Neural cell (in vitro differentiated cells): Measurements from ENCODE around the gene SHISA7. TPM values are rescaled to one million over a fixed set of nuclear protein-coding genes. Genes with fewer than 3 reads are reported as not detected.

ENCODE experiments used
- H2AFZ ChIP-seq: fragments of 200-600, 300-800 bp; sonication (generic), shearing (Covaris generic); 2 replicates; pipeline ENCODE4 v1.6.0; 2014; ENCODE audit warnings: low read depth, mild to moderate bottlenecking, antibody characterized with exemption, low read length, moderate library complexity
- H3F3A ChIP-seq: fragments of 200-600 bp; shearing (Covaris generic); 2 replicates; pipeline ENCODE4 v1.6.1; 2016; ENCODE audit warnings: mild to moderate bottlenecking, moderate library complexity, mixed read lengths, antibody characterized with exemption, low read length; ENCODE audit not compliant: insufficient read depth, poor library complexity, severe bottlenecking
- H3K27ac ChIP-seq: fragments of 200-600, 300-800 bp; sonication (generic), shearing (Covaris generic); 2 replicates; pipeline ENCODE4 v1.5.1; 2014; ENCODE audit warnings: mild to moderate bottlenecking, low read length, moderate library complexity
- H3K27me3 ChIP-seq: fragments of 300-800, 200-600 bp; sonication (generic), shearing (Covaris generic); 2 replicates; pipeline ENCODE4 v1.6.0; 2014; ENCODE audit warnings: mild to moderate bottlenecking, low read depth, low read length, moderate library complexity; ENCODE audit not compliant: insufficient read depth
- H3K36me3 ChIP-seq: fragments of 300-800, 200-600 bp; sonication (generic), shearing (Covaris generic); 2 replicates; pipeline ENCODE4 v1.5.1; 2014; ENCODE audit warnings: mild to moderate bottlenecking, antibody characterized with exemption, low read length, moderate library complexity; ENCODE audit not compliant: insufficient read depth
- H3K4me2 ChIP-seq: fragments of 300-800, 200-600 bp; sonication (generic), shearing (Covaris generic); 2 replicates; pipeline ENCODE4 v1.6.0; 2014; ENCODE audit warnings: mild to moderate bottlenecking, low read length
- H3K4me3 ChIP-seq: fragments of 300-800, 200-600 bp; sonication (generic), shearing (Covaris generic); 2 replicates; pipeline ENCODE4 v1.5.1; 2014; ENCODE audit warnings: mild to moderate bottlenecking, low read length, moderate library complexity
- H3K79me2 ChIP-seq: fragments of 200-600 bp; shearing (Covaris generic); replicated peaks from 2 replicates; pipeline ENCODE4 v1.6.0; 2014; ENCODE audit warnings: mild to moderate bottlenecking, low read length, moderate library complexity; ENCODE audit not compliant: insufficient read depth
- H3K9ac ChIP-seq: fragments of 300-800, 200-600 bp; sonication (generic), shearing (Covaris generic); 2 replicates; pipeline ENCODE4 v1.6.1; 2016; ENCODE audit warnings: mild to moderate bottlenecking, low read length, mixed read lengths
- H3K9me2 ChIP-seq: fragments of 200-600 bp; shearing (Covaris generic); 2 replicates; pipeline ENCODE4 v1.6.1; 2016; ENCODE audit warnings: mild to moderate bottlenecking, low read length, mixed read lengths; ENCODE audit not compliant: insufficient read depth
- H3K9me3 ChIP-seq: fragments of 200-600, 300-800 bp; sonication (generic), shearing (Covaris generic); 2 replicates; pipeline ENCODE4 v1.6.1; 2016; ENCODE audit warnings: mild to moderate bottlenecking, mixed run types, low read length, moderate library complexity, mixed read lengths
- H4K20me1 ChIP-seq: fragments of 200-600 bp; shearing (Covaris generic); 2 replicates; pipeline ENCODE4 v1.6.1; 2016; ENCODE audit warnings: mild to moderate bottlenecking, mixed run types; ENCODE audit not compliant: insufficient read depth
- CTCF ChIP-seq: fragments of 450-650 bp; IDR thresholded peaks from 2 replicates; pipeline ENCODE4 v1.5.1; 2014; ENCODE audit warnings: antibody characterized with exemption, mild to moderate bottlenecking, moderate library complexity; ENCODE audit not compliant: poor library complexity, severe bottlenecking
- EP300 ChIP-seq: fragments of 450-650 bp; conservative IDR thresholded peaks from 2 replicates; pipeline ENCODE4 v1.6.1; 2014; ENCODE audit warnings: antibody characterized with exemption, mild to moderate bottlenecking, moderate library complexity; ENCODE audit not compliant: poor library complexity, severe bottlenecking
- EZH2 ChIP-seq: fragments of 200-600, 300-800 bp; shearing (Covaris generic), sonication (generic); IDR thresholded peaks from 2 replicates; pipeline ENCODE4 v1.6.1; 2014; ENCODE audit warnings: antibody characterized with exemption, low read length, borderline replicate concordance, mild to moderate bottlenecking; ENCODE audit not compliant: insufficient read depth, poor library complexity, severe bottlenecking
- MXI1 ChIP-seq: fragments of 450-650 bp; conservative IDR thresholded peaks from 2 replicates; pipeline ENCODE4 v1.6.1; 2014; ENCODE audit warnings: antibody characterized with exemption, mild to moderate bottlenecking; ENCODE audit not compliant: poor library complexity, severe bottlenecking
- POLR2AphosphoS5 ChIP-seq: IDR thresholded peaks from 2 replicates; pipeline ENCODE4 v1.6.1; 2012
- RAD21 ChIP-seq: fragments of 450-650 bp; conservative IDR thresholded peaks from 2 replicates; pipeline ENCODE4 v1.6.1; 2014; ENCODE audit warnings: antibody characterized with exemption, mild to moderate bottlenecking, moderate library complexity
- SMC3 ChIP-seq: fragments of 450-650 bp; conservative IDR thresholded peaks from 2 replicates; pipeline ENCODE4 v1.6.1; 2014; ENCODE audit warnings: antibody characterized with exemption, mild to moderate bottlenecking, moderate library complexity; ENCODE audit not compliant: poor library complexity
- TAF1 ChIP-seq: IDR thresholded peaks from 2 replicates; pipeline ENCODE4 v1.6.1; 2012; ENCODE audit warnings: low read depth
- polyA plus RNA-seq: library from polyadenylated mRNA; depleted of rRNA; stranded (reverse); fragments of >200 nt; gene quantifications from 2 replicates; pipeline ENCODE4 v1.2.3, GENCODE V29; 2014
- TF ChIP-seq, protein P1 (sequence below): IDR thresholded peaks from 2 replicates; pipeline ENCODE4 v1.6.1; 2012; ENCODE audit warnings: borderline replicate concordance

The SHISA7 gene
- polyA plus RNA-seq, 1 donor from 2014 or later: 4.5 TPM

- H2AFZ ChIP-seq: peak overlapping the region; percentile 65
These were observed 17.7 kb upstream of the SHISA7 start for GRCh38 chr19:55460670-55461258.

GRCh38 chr19:55459950-55460657 is 17.0 kb upstream of the SHISA7 start:
- Histone ChIP-seq H3F3A (no peaks in the 10 kb centered on the region), H3K4me3 (peak overlapping the region; percentile 97), H3K9me2 (no peaks in the 10 kb centered on the region), H3K9me3 (no peaks in the 10 kb centered on the region), H3K36me3 (no peaks in the 10 kb centered on the region), H3K9ac (no peak overlapping the region), H3K4me2 (no peak overlapping the region), H2AFZ (no peak overlapping the region), H3K27me3 (no peaks in the 10 kb centered on the region), H3K27ac (no peak overlapping the region), H3K79me2 (no peaks in the 10 kb centered on the region), H4K20me1 (no peaks in the 10 kb centered on the region)
- TF ChIP-seq RAD21: no peak
- TF ChIP-seq EZH2: no peak
- TF ChIP-seq EP300: no peak
- no peak for TF ChIP-seq SMC3
- TF ChIP-seq, protein P1, sequence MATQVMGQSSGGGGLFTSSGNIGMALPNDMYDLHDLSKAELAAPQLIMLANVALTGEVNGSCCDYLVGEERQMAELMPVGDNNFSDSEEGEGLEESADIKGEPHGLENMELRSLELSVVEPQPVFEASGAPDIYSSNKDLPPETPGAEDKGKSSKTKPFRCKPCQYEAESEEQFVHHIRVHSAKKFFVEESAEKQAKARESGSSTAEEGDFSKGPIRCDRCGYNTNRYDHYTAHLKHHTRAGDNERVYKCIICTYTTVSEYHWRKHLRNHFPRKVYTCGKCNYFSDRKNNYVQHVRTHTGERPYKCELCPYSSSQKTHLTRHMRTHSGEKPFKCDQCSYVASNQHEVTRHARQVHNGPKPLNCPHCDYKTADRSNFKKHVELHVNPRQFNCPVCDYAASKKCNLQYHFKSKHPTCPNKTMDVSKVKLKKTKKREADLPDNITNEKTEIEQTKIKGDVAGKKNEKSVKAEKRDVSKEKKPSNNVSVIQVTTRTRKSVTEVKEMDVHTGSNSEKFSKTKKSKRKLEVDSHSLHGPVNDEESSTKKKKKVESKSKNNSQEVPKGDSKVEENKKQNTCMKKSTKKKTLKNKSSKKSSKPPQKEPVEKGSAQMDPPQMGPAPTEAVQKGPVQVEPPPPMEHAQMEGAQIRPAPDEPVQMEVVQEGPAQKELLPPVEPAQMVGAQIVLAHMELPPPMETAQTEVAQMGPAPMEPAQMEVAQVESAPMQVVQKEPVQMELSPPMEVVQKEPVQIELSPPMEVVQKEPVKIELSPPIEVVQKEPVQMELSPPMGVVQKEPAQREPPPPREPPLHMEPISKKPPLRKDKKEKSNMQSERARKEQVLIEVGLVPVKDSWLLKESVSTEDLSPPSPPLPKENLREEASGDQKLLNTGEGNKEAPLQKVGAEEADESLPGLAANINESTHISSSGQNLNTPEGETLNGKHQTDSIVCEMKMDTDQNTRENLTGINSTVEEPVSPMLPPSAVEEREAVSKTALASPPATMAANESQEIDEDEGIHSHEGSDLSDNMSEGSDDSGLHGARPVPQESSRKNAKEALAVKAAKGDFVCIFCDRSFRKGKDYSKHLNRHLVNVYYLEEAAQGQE: no peak

More at GRCh38 chr19:55460670-55461258, 17.7 kb upstream of the SHISA7 start:
- Histone ChIP-seq H3K27ac (peak overlapping the region; percentile 11), H3K4me3 (peak overlapping the region; percentile 97), H3K9me3 (no peaks in the 10 kb centered on the region), H3K9me2 (no peaks in the 10 kb centered on the region), H4K20me1 (no peaks in the 10 kb centered on the region), H3K9ac (peak overlapping the region; percentile 78), H3K4me2 (peak overlapping the region; percentile 78), H3F3A (no peaks in the 10 kb centered on the region), H3K79me2 (no peaks in the 10 kb centered on the region), H3K27me3 (no peaks in the 10 kb centered on the region), H3K36me3 (no peaks in the 10 kb centered on the region)
- TF ChIP-seq CTCF: no peak
- TF ChIP-seq EZH2: no peak
- TF ChIP-seq RAD21: no peak
- TF ChIP-seq, protein P1: no peak
- no peak for TF ChIP-seq EP300
- TF ChIP-seq MXI1: no peak
- TF ChIP-seq SMC3: no peak
- no peak for TF ChIP-seq POLR2AphosphoS5
- no peak for TF ChIP-seq TAF1
